Erythroblast (primary cell): ENCODE data around the gene XPR1.

Source experiments
- GATA1 ChIP-seq: IDR thresholded peaks from 2 replicates; pipeline ENCODE4 v1.6.1; 2011; ENCODE audit warnings: low read depth, mild to moderate bottlenecking, control low read depth, low read length, moderate library complexity
- POLR2A ChIP-seq: IDR thresholded peaks from 2 replicates; pipeline ENCODE4 v1.6.1; 2011; ENCODE audit warnings: mild to moderate bottlenecking, low read length

GRCh38 chr1:180896161-180896560 lies 264.3 kb downstream of the XPR1 start:
- TF ChIP-seq POLR2A (no peak), GATA1 (no peak)
